Endodermal cell (in vitro differentiated cells): ENCODE results near the gene ALDH9A1. TPM values are rescaled to one million over a fixed set of nuclear protein-coding genes. Genes with fewer than 3 reads are reported as not detected.

ENCODE experiments used
- DNase-seq: peaks from one replicate; pipeline ENCODE4 v3.0.0-alpha.2; 2017
- H3K27ac ChIP-seq: 2 replicates; pipeline ENCODE4 v1.5.1; 2013; ENCODE audit warnings: mild to moderate bottlenecking, low read depth, low read length, moderate library complexity
- H3K27me3 ChIP-seq: 2 replicates; pipeline ENCODE4 v1.6.1; 2013; ENCODE audit warnings: mild to moderate bottlenecking, low read length, moderate library complexity; ENCODE audit not compliant: insufficient read depth, control insufficient read depth, poor library complexity, severe bottlenecking
- H3K36me3 ChIP-seq: 2 replicates; pipeline ENCODE4 v1.7.0; 2013; ENCODE audit warnings: mild to moderate bottlenecking, low read length, moderate library complexity; ENCODE audit not compliant: control insufficient read depth, insufficient read depth
- H3K4me1 ChIP-seq: one replicate; pipeline ENCODE4 v1.7.0; 2013; ENCODE audit warnings: low read length; ENCODE audit not compliant: control insufficient read depth, insufficient read depth
- H3K4me3 ChIP-seq: 2 replicates; pipeline ENCODE4 v1.5.1; 2013; ENCODE audit warnings: mild to moderate bottlenecking, low read length, moderate library complexity
- H3K9ac ChIP-seq: 2 replicates; pipeline ENCODE4 v1.6.1; 2013; ENCODE audit warnings: mild to moderate bottlenecking, low read length, moderate library complexity; ENCODE audit not compliant: poor library complexity, severe bottlenecking; ENCODE audit errors: extremely low read depth
- H3K9me3 ChIP-seq: 2 replicates; pipeline ENCODE4 v1.6.1; 2013; ENCODE audit warnings: mild to moderate bottlenecking, low read length, moderate library complexity; ENCODE audit not compliant: control insufficient read depth
- H3K27ac Mint-ChIP-seq: 2 replicates; pipeline ENCODE4 v1.8.0; 2020; ENCODE audit warnings: mixed read lengths
- H3K27me3 Mint-ChIP-seq: 2 replicates; pipeline ENCODE4 v1.8.0; 2021; ENCODE audit warnings: mild to moderate bottlenecking, mixed read lengths; ENCODE audit not compliant: insufficient read depth
- H3K36me3 Mint-ChIP-seq: 2 replicates; pipeline ENCODE4 v1.8.0; 2020; ENCODE audit warnings: low read depth, mixed read lengths
- H3K4me1 Mint-ChIP-seq: 2 replicates; pipeline ENCODE4 v1.8.0; 2020; ENCODE audit warnings: mixed read lengths
- H3K4me3 Mint-ChIP-seq: 2 replicates; pipeline ENCODE4 v1.8.0; 2020; ENCODE audit warnings: mild to moderate bottlenecking, moderate library complexity, mixed read lengths
- H3K9me3 Mint-ChIP-seq: 2 replicates; pipeline ENCODE4 v1.8.0; 2020; ENCODE audit warnings: mild to moderate bottlenecking, mixed read lengths
- WGBS, 2 experiments: methylation state at CpG; one replicate each; pipeline versions ENCODE4 v1.1.5 to v1.1.7; 2013; ENCODE audit warnings: missing lambda C conversion rate in 2 of 2, mixed read lengths in 1 of 2; ENCODE audit not compliant: insufficient coverage in 1 of 2, insufficient read length in 1 of 2; 5-methylcytosine and 5-hydroxymethylcytosine counted together
- total RNA-seq, 2 donors: library from RNA; stranded (reverse); fragmentation: NEBNext Ultra II Directional in 1 of 2; extraction: Animal tissue kit (Norgen Biotek cat#: 25700) in 1 of 2; gene quantifications; 2 replicates in 1 of 2; 3 replicates in 1 of 2; pipeline ENCODE4 v1.2.1, GENCODE V29; 2021
- TF ChIP-seq, protein P1 (sequence below): fragments of 200-600 bp; sonication (generic); conservative IDR thresholded peaks from 2 replicates; pipeline ENCODE4 v1.5.0; 2021; ENCODE audit warnings: antibody characterized with exemption, mild to moderate bottlenecking

ALDH9A1 gene
- total RNA-seq, 2 donors from 2014 or later, result 47.6 to 52.2 TPM

DNA sequence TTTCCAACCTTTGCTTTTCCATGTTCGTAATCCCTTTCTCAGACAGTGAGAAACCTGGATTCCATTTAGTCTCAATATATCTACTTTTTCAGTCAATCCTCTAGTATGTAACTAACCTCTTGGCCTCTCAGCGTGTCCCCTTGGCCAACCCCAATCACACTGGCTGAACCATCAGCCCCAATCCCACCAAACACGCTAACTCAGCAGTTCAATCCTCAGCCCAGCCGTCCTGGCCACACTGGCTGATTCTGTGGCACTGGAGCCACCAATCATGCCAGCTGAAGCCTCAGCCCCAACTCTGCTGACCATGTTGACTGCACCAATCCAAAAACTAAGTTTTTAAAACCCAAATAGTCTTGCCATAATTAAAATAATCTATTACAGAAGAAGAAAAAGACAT, 73.9 kb downstream of the ALDH9A1 start:
- H3K4me1 ChIP-seq, result no peaks in the 10 kb centered on the region
- no peaks in the 10 kb centered on the region for H3K4me1 Mint-ChIP-seq
- TF ChIP-seq, protein P1, sequence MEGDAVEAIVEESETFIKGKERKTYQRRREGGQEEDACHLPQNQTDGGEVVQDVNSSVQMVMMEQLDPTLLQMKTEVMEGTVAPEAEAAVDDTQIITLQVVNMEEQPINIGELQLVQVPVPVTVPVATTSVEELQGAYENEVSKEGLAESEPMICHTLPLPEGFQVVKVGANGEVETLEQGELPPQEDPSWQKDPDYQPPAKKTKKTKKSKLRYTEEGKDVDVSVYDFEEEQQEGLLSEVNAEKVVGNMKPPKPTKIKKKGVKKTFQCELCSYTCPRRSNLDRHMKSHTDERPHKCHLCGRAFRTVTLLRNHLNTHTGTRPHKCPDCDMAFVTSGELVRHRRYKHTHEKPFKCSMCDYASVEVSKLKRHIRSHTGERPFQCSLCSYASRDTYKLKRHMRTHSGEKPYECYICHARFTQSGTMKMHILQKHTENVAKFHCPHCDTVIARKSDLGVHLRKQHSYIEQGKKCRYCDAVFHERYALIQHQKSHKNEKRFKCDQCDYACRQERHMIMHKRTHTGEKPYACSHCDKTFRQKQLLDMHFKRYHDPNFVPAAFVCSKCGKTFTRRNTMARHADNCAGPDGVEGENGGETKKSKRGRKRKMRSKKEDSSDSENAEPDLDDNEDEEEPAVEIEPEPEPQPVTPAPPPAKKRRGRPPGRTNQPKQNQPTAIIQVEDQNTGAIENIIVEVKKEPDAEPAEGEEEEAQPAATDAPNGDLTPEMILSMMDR, result no peak
- H3K9me3 Mint-ChIP-seq, result no peaks in the 10 kb centered on the region
- H3K36me3 ChIP-seq, result no peaks in the 10 kb centered on the region
- H3K36me3 Mint-ChIP-seq, result no peaks in the 10 kb centered on the region
- DNase-seq, result no peak
- no peak overlapping the region for H3K27ac Mint-ChIP-seq
- no peak overlapping the region for H3K4me3 Mint-ChIP-seq
- peaks cover 5% of the 10 kb centered on the region for H3K27me3 Mint-ChIP-seq
- 87 to 96% methylated on average over 3 to 4 of the region's 4 CpGs for WGBS, 2 experiments
- no peak overlapping the region for H3K27ac ChIP-seq
- H3K27me3 ChIP-seq, result no peaks in the 10 kb centered on the region
- H3K9me3 ChIP-seq, result no peaks in the 10 kb centered on the region
- no peak overlapping the region for H3K4me3 ChIP-seq
- no peak overlapping the region for H3K9ac ChIP-seq

DNA sequence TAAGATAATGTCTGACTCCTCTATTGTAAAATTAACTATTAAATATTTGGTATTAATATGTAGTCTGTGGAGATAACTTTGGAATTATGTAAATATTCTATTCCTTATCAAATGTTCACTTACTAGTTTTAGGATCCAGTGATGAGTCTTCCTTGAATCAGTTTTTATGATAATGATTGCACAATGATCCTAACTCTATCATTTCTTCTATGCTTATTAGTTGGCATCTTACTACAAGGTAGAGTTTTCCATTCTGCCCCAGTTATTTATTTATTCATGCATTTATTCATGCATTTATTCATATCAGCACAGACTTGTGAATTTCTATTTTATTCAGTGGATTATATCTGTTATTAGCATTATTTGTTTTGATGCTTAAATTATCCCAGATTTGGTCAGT, 74.7 kb downstream of the ALDH9A1 start:
- no peaks in the 10 kb centered on the region for H3K9me3 Mint-ChIP-seq
- Histone ChIP-seq H3K9me3 (no peaks in the 10 kb centered on the region), H3K36me3 (no peaks in the 10 kb centered on the region), H3K4me1 (no peaks in the 10 kb centered on the region), H3K4me3 (no peak overlapping the region), H3K9ac (no peak overlapping the region), H3K27me3 (no peaks in the 10 kb centered on the region), H3K27ac (no peak overlapping the region)
- no peak for DNase-seq
- no peaks in the 10 kb centered on the region for H3K4me1 Mint-ChIP-seq
- no peak overlapping the region for H3K27ac Mint-ChIP-seq
- no peaks in the 10 kb centered on the region for H3K27me3 Mint-ChIP-seq
- H3K36me3 Mint-ChIP-seq, result no peaks in the 10 kb centered on the region
- TF ChIP-seq, protein P1, result no peak
- H3K4me3 Mint-ChIP-seq, result no peak overlapping the region

DNA sequence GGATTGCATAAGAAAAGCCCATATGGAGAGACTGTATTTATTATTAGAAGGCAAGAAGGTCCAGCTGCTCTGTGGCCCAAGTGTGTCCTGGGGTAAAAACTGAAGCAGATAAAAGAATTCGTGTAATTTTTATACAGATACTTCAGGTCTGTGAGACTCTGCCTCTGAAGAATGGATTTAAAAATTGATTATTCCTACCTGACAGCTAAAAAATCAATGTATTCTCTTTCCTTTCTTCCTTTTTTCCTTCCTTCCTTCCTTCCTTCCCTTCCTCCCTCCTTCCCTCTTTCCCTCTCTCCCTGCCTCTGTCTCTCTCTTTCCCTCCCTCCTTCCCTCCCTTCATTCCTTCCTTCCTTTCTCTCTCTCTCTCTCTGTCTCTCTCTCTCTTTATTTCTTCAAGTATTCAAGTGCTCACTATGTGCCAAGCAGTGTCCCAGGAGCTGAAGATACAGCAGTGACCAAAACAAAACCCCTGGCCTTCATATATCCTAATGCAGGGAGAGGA, 78.7 kb downstream of the ALDH9A1 start:
- Histone ChIP-seq H3K4me1 (no peaks in the 10 kb centered on the region), H3K27me3 (no peaks in the 10 kb centered on the region), H3K27ac (no peak overlapping the region), H3K9ac (no peak overlapping the region), H3K36me3 (no peaks in the 10 kb centered on the region), H3K4me3 (no peak overlapping the region), H3K9me3 (peaks cover 4% of the 10 kb centered on the region)
- Mint-ChIP-seq H3K27me3 (peaks cover 5% of the 10 kb centered on the region), H3K4me1 (no peaks in the 10 kb centered on the region), H3K4me3 (no peak overlapping the region), H3K27ac (no peak overlapping the region), H3K36me3 (no peaks in the 10 kb centered on the region), H3K9me3 (no peaks in the 10 kb centered on the region)
- TF ChIP-seq, protein P1, result no peak
- 79% methylated on average over 1 of the region's 1 CpG; no CpG with 5 or more reads in 1 of the 2 experiments for WGBS, 2 experiments
- no peak for DNase-seq
